Ovary (tissue), 10 donors: ENCODE data around the gene CEP164. TPM values are rescaled to one million over a fixed set of nuclear protein-coding genes. Genes with fewer than 3 reads are reported as not detected.

Experiments used
- DNase-seq, 5 donors: peaks; one replicate each; pipeline ENCODE4 v3.0.0-alpha.2; 2019 to 2020
- H3K27ac ChIP-seq, 2 donors: fragments of 200-600 bp; one replicate each; pipeline versions ENCODE4 v1.5.1 to v1.8.0; 2019 to 2022
- H3K27me3 ChIP-seq: fragments of 200-600 bp; one replicate; pipeline ENCODE4 v1.8.0; 2022
- H3K36me3 ChIP-seq: fragments of 200-600 bp; sonication (generic); one replicate; pipeline ENCODE4 v1.5.1; 2019
- H3K4me1 ChIP-seq: one replicate; pipeline ENCODE4 v1.8.1; 2013; ENCODE audit warnings: mild to moderate bottlenecking, moderate library complexity; ENCODE audit not compliant: insufficient read depth
- H3K4me3 ChIP-seq: fragments of 200-600 bp; sonication (generic); one replicate; pipeline ENCODE4 v1.5.1; 2017
- H3K9me3 ChIP-seq, 2 donors: fragments of 200-600 bp in 1 of 2; sonication (generic) in 1 of 2; one replicate each; pipeline versions ENCODE4 v1.5.1 to v1.8.1; 2013 to 2019; ENCODE audit warnings: mild to moderate bottlenecking in 1 of 2, moderate library complexity in 1 of 2
- CTCF ChIP-seq, 3 donors: fragments of 450-650 bp in 2 of 3; fragments of 200-600 bp in 1 of 3; IDR thresholded peaks; one replicate each; pipeline versions ENCODE4 v1.5.1 to v1.8.0; 2016 to 2022; ENCODE audit warnings: antibody characterized with exemption in 3 of 3, mild to moderate bottlenecking in 1 of 3
- EP300 ChIP-seq: sonication (generic); formaldehyde crosslinking; IDR thresholded peaks from one replicate; pipeline ENCODE4 v1.6.1; 2017; ENCODE audit warnings: antibody characterized with exemption
- POLR2A ChIP-seq: fragments of 450-650 bp; IDR thresholded peaks from one replicate; pipeline ENCODE4 v1.6.1; 2017; ENCODE audit warnings: antibody characterized with exemption, mild to moderate bottlenecking, moderate library complexity
- WGBS, 3 donors: extraction: QIAGEN DNeasy Blood & Tissue Kit in 1 of 3; methylation state at CpG; one replicate each; pipeline versions ENCODE4 v1.1.5 to v1.1.7; 2013 to 2017; 5-methylcytosine and 5-hydroxymethylcytosine counted together
- intact Hi-C, 4 donors: fragments of 100-400 bp; cut with DNase I; formaldehyde crosslinking; loops; one replicate each; pipeline versions ENCODE4 v1.11.0 to v1.15.1; 2022 to 2023
- long read RNA-seq, 3 donors: library from polyadenylated mRNA in 2 of 3; unstranded in 2 of 3; transcript quantifications; one replicate each; pipeline ENCODE4 v2.0.0 and lab custom pipeline, GENCODE V29; 2021 to 2026
- polyA plus RNA-seq, 2 donors: library from polyadenylated mRNA; stranded (reverse); fragments of 200-250 nt in 1 of 2; fragments of 350-450 nt in 1 of 2; fragmentation: Illumina TruSeq in 1 of 2; extraction: RNeasy Lipid Tissue Mini Kit (QIAGEN cat#74804) in 1 of 2; gene quantifications; one replicate each; pipeline ENCODE4 v1.2.3, GENCODE V29; 2013 to 2014
- total RNA-seq, 7 donors: library from RNA; depleted of rRNA in 2 of 7; stranded (reverse); fragments of >200 nt in 2 of 7; fragmentation: NEBNext Ultra II Directional in 3 of 7; extraction: Animal tissue kit (Norgen Biotek cat#: 25700) in 3 of 7; gene quantifications; one replicate each; pipeline versions ENCODE4 v1.1.0 to v1.2.4, GENCODE V29; 2016 to 2023
- donor health status: DM: no; HTN: no; CAD: no; lungs with moderate emphysema.
- donor health status: DM: no; HTN: no; CAD: no.
- donor health status: Bipolar disorder and iron deficiency.
- donor health status: DM: yes; HTN: yes; CAD: no.
- donor health status: DM: no; HTN: no; CAD: no.
- donor health status: DM: yes; HTN: yes; CAD: no.

The CEP164 gene
- total RNA-seq, result 10 to 100 TPM; 21.0 to 50.4 (median 32.9) TPM
- polyA plus RNA-seq, result 10 to 100 TPM; 18.6 to 21.0 TPM
- long read RNA-seq, donor 1, partial matches to known transcripts, result 5 of 22 reads
- long read RNA-seq, donor 1, other reads (novel, unspliced or antisense), result 13 of 22 reads
- long read RNA-seq, donor 2, partial matches to known transcripts, result 0 of 8 reads
- long read RNA-seq, donor 2, other reads (novel, unspliced or antisense), result 0 of 8 reads
- long read RNA-seq, donor 3, partial matches to known transcripts, result 6 of 47 reads
- long read RNA-seq, donor 3, other reads (novel, unspliced or antisense), result 38 of 47 reads

GRCh38 chr11:117327567-117328374 lies at the start of gene CEP164:
CEP164 (plus strand) TSS chr11:117327854; CDS start chr11:117338587, 10,733 bp downstream.
- no peaks in the 10 kb centered on the region for H3K36me3 ChIP-seq
- H3K27ac ChIP-seq, result peak within 1 kb of the TSS; percentile 79 to 82
- 0 to 1% (median 1%) methylated on average over 56 to 64 of the region's 64 CpGs for WGBS, 3 donors
- DNase-seq, result peak; percentile 94 to 97 (median 94)
- intact Hi-C loops, result loop anchor here in 1 of 4 donors (5.0 kb wide), 1 partner anchor 95 kb away; the partner anchor contains the start of genes PCSK7 and RNF214
- peak within 1 kb of the TSS; percentile 90 for H3K4me3 ChIP-seq
- TF ChIP-seq CTCF (IDR thresholded peaks at IDR 0.05) (no peak), EP300 (no peak), POLR2A (peak; percentile 66)
- no peaks in the 10 kb centered on the region for H3K27me3 ChIP-seq
- H3K4me1 ChIP-seq, result peaks cover 4% of the 10 kb centered on the region
- H3K9me3 ChIP-seq, result no peaks in the 10 kb centered on the region

DNA sequence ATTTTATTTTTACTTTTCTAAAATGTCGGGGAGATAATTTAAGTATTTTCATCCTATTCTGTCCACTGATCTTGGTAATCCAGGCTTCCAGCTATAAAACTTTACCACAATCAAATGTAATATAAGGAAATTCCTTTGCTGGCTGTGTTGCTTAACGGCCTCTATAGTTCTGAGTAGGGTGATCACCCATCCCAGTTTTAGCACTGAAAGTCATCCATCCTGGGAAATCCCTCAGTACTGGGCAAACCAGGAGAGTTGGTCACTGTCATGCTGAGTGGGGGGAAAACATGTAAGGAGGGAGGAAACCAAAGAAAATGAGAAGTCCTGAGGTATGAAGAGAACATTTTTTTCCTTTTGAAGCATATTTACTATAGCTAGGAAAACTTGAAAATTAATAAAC lies 49.3 kb upstream of the CEP164 start:
- TF ChIP-seq EP300, result no peak
- TF ChIP-seq POLR2A, result no peak
- no peak for TF ChIP-seq CTCF (IDR thresholded peaks at IDR 0.05)
- Histone ChIP-seq H3K4me1 (no peaks in the 10 kb centered on the region), H3K27ac (no peak overlapping the region), H3K36me3 (no peaks in the 10 kb centered on the region), H3K4me3 (no peak overlapping the region), H3K9me3 (no peaks in the 10 kb centered on the region), H3K27me3 (no peaks in the 10 kb centered on the region)
- intact Hi-C loops, result no loop called here
- no peak for DNase-seq
- WGBS, 3 donors, result 80 to 88% (median 86%) methylated on average over 2 of the region's 2 CpGs

DNA sequence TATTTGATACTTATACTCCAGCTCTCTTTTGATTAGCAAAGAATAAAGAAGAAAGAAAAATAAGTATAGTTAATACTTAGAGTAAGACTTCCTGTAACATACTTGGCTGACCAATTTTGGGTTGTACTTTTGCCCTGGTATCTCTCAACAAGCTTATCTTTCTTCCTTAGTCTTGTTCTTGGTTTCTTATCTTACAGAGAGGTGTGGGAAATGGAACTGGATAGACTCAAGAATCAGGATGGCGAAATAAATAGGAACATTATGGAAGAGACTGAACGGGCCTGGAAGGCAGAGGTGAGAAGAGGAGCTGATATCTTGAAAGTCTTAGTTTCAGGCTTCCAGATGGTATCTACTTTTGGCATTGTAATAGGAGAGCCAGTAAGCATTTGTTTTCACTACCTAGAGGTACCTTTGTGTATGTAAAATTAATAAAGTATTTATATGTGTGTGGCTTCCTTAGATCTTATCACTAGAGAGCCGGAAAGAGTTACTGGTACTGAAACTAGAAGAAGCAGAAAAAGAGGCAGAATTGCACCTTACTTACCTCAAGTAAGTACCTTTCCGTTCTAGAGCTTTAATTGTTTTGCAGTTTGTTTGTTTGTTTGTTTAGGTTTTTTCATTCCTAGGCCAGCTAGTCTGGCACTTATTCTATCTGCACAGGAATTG lies 47.8 kb upstream of the CEP164 start:
- 69 to 72% (median 69%) methylated on average over 4 of the region's 4 CpGs for WGBS, 3 donors
- Histone ChIP-seq H3K36me3 (no peaks in the 10 kb centered on the region), H3K9me3 (no peaks in the 10 kb centered on the region), H3K27ac (no peak overlapping the region), H3K27me3 (no peaks in the 10 kb centered on the region), H3K4me1 (no peaks in the 10 kb centered on the region), H3K4me3 (no peak overlapping the region)
- intact Hi-C loops, result no loop called here
- TF ChIP-seq CTCF (IDR thresholded peaks at IDR 0.05) (no peak), EP300 (no peak), POLR2A (no peak)
- DNase-seq, result no peak

DNA sequence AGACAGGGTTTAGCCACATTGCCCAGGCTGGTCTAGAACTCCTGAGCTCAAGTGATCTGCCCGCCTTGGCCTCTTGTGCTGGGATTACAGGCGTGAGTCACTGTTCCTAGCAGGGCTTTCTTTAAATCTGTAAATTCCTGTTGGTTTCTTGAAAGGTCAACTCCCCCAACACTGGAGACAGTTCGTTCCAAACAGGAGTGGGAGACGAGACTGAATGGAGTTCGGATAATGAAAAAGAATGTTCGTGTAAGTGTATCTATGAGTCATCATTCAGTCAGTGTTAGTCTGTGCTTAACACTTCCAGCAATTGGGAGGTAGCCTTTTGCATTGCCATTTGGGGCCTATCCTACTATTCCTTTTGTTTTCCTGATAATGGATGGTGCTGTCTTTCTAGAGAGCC lies 46.5 kb upstream of the CEP164 start:
- H3K4me3 ChIP-seq, result no peak overlapping the region
- H3K4me1 ChIP-seq, result no peaks in the 10 kb centered on the region
- no peak overlapping the region for H3K27ac ChIP-seq
- H3K36me3 ChIP-seq, result no peaks in the 10 kb centered on the region
- H3K9me3 ChIP-seq, result no peaks in the 10 kb centered on the region
- WGBS, 3 donors, result 14 to 21% (median 16%) methylated on average over 6 of the region's 6 CpGs
- peak in 4 of 5 donors; percentile 34 to 52 (median 42) for DNase-seq
- H3K27me3 ChIP-seq, result no peaks in the 10 kb centered on the region
- TF ChIP-seq POLR2A (no peak), EP300 (no peak), CTCF (IDR thresholded peaks at IDR 0.05) (no peak)
- intact Hi-C loops, result no loop called here
